ENCODE results near the gene SPPL2A. TPM values are rescaled to one million over a fixed set of nuclear protein-coding genes. Genes with fewer than 3 reads are reported as not detected.

SPPL2A gene
- polyA plus RNA-seq, 4 donors = 43.2 to 62.3 (median 52.6) TPM

- peak overlapping the region; percentile 89 to 97 (median 90) for H3K27ac ChIP-seq (ENCODE audit: low read depth in 1 of 3, low read length in 2 of 3)
- 1% methylated on average over 15 of the region's 15 CpGs for WGBS, 3 donors
- H3K4me1 ChIP-seq (ENCODE audit: control insufficient read depth in 3 of 3, insufficient read depth in 2 of 3, low read depth in 1 of 3, low read length in 2 of 3) = peaks cover 0 to 5% (median 0%) of the 10 kb centered on the region in 3 donors
- no peaks in the 10 kb centered on the region for H3K27me3 ChIP-seq (ENCODE audit: control insufficient read depth in 3 of 3, insufficient read depth in 3 of 3, low read length in 3 of 3)
- peak overlapping the region; percentile 78 to 93 (median 93) for H3K4me3 ChIP-seq (ENCODE audit: low read depth in 1 of 3, low read length in 3 of 3)
- FAIRE-seq (no peak), DNase-seq (peak; percentile 46)
- H3K36me3 ChIP-seq (ENCODE audit: control insufficient read depth in 3 of 3, insufficient read depth in 2 of 3, low read depth in 1 of 3, low read length in 3 of 3) = peaks cover 0 to 5% (median 0%) of the 10 kb centered on the region in 3 donors
- H3K9me3 ChIP-seq (ENCODE audit: control insufficient read depth in 2 of 2, insufficient read depth in 1 of 2, low read depth in 1 of 2, low read length in 1 of 2) = no peaks in the 10 kb centered on the region
Measured at GRCh38 chr15:50764461-50765194, 878 bp downstream of the SPPL2A start.

DNA sequence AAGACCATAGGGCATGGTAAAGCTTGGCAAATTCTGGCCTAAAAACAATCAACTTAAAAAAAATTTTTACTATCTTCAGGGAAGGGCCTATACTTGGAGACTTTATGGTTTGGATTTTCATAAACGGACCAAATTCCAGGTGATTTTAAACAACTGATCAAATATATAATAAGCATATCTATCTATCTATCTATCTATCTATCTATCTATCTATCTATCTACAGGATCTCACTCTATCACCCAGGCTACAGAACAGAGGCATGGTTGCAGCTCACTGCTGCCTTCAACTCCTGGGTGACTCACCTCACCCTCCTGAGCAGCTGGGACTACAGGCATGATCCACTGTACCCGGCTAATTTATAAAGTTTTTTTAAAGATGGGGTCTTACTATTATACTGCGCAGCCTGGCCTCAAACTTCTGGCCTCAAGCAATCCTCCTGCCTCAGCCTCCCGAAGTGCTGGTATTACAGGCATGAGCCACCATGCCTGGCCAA, 6.7 kb downstream of the SPPL2A start:
- Histone ChIP-seq H3K9me3 (ENCODE audit: control insufficient read depth in 2 of 2, insufficient read depth in 1 of 2, low read depth in 1 of 2, low read length in 1 of 2) (no peaks in the 10 kb centered on the region), H3K27ac (ENCODE audit: low read depth in 1 of 3, low read length in 2 of 3) (no peak overlapping the region), H3K4me1 (ENCODE audit: control insufficient read depth in 3 of 3, insufficient read depth in 2 of 3, low read depth in 1 of 3, low read length in 2 of 3) (no peaks in the 10 kb centered on the region), H3K4me3 (ENCODE audit: low read depth in 1 of 3, low read length in 3 of 3) (no peak overlapping the region), H3K36me3 (ENCODE audit: control insufficient read depth in 3 of 3, insufficient read depth in 2 of 3, low read depth in 1 of 3, low read length in 3 of 3) (peaks cover 0 to 7% (median 0%) of the 10 kb centered on the region in 3 donors), H3K27me3 (ENCODE audit: control insufficient read depth in 3 of 3, insufficient read depth in 3 of 3, low read length in 3 of 3) (no peaks in the 10 kb centered on the region)
- FAIRE-seq = no peak
- no peak for DNase-seq
- WGBS, 3 donors = 97 to 100% (median 98%) methylated on average over 4 of the region's 4 CpGs

GRCh38 chr15:50753463-50753862, 12.0 kb downstream of the SPPL2A start:
- H3K9me3 ChIP-seq (ENCODE audit: control insufficient read depth in 2 of 2, insufficient read depth in 1 of 2, low read depth in 1 of 2, low read length in 1 of 2) = no peaks in the 10 kb centered on the region
- H3K27ac ChIP-seq (ENCODE audit: low read depth in 1 of 3, low read length in 2 of 3) = no peak overlapping the region
- H3K27me3 ChIP-seq (ENCODE audit: control insufficient read depth in 3 of 3, insufficient read depth in 3 of 3, low read length in 3 of 3) = no peaks in the 10 kb centered on the region
- FAIRE-seq (no peak), DNase-seq (no peak)
- no peaks in the 10 kb centered on the region for H3K4me1 ChIP-seq (ENCODE audit: control insufficient read depth in 3 of 3, insufficient read depth in 2 of 3, low read depth in 1 of 3, low read length in 2 of 3)
- H3K36me3 ChIP-seq (ENCODE audit: control insufficient read depth in 3 of 3, insufficient read depth in 2 of 3, low read depth in 1 of 3, low read length in 3 of 3) = peaks cover 2 to 4% (median 4%) of the 10 kb centered on the region in 3 donors
- 75 to 88% (median 88%) methylated on average over 1 of the region's 1 CpG for WGBS, 3 donors
- no peak overlapping the region for H3K4me3 ChIP-seq (ENCODE audit: low read depth in 1 of 3, low read length in 3 of 3)

DNA sequence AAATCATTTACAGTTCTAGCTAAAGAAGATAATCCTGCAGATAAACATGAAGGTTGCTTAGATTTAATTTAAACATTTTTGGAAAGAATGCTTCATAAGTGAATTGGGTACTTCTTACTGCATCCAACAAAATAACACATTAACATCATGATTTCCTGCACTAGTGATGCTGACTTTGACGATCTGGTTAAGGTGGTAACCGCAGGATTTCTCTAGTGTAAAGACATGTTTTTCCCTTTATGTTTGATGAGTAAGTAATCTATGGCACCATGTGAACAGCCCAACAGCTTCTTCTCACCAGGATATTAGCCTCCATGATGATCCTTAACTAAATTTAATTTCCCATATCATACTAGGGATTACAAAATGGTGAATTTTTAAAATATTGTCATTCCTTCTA, 14.1 kb downstream of the SPPL2A start:
- Histone ChIP-seq H3K4me1 (ENCODE audit: control insufficient read depth in 3 of 3, insufficient read depth in 2 of 3, low read depth in 1 of 3, low read length in 2 of 3) (no peaks in the 10 kb centered on the region), H3K9me3 (ENCODE audit: control insufficient read depth in 2 of 2, insufficient read depth in 1 of 2, low read depth in 1 of 2, low read length in 1 of 2) (no peaks in the 10 kb centered on the region), H3K36me3 (ENCODE audit: control insufficient read depth in 3 of 3, insufficient read depth in 2 of 3, low read depth in 1 of 3, low read length in 3 of 3) (peaks cover 2 to 7% (median 6%) of the 10 kb centered on the region in 3 donors), H3K27me3 (ENCODE audit: control insufficient read depth in 3 of 3, insufficient read depth in 3 of 3, low read length in 3 of 3) (no peaks in the 10 kb centered on the region), H3K27ac (ENCODE audit: low read depth in 1 of 3, low read length in 2 of 3) (no peak overlapping the region), H3K4me3 (ENCODE audit: low read depth in 1 of 3, low read length in 3 of 3) (no peak overlapping the region)
- DNase-seq (no peak), FAIRE-seq (no peak)
- WGBS, 3 donors = 80 to 89% (median 82%) methylated on average over 2 of the region's 2 CpGs

GRCh38 chr15:50750227-50750705, 15.2 kb downstream of the SPPL2A start:
- Histone ChIP-seq H3K27ac (ENCODE audit: low read depth in 1 of 3, low read length in 2 of 3) (no peak overlapping the region), H3K4me1 (ENCODE audit: control insufficient read depth in 3 of 3, insufficient read depth in 2 of 3, low read depth in 1 of 3, low read length in 2 of 3) (no peaks in the 10 kb centered on the region), H3K27me3 (ENCODE audit: control insufficient read depth in 3 of 3, insufficient read depth in 3 of 3, low read length in 3 of 3) (no peaks in the 10 kb centered on the region), H3K36me3 (ENCODE audit: control insufficient read depth in 3 of 3, insufficient read depth in 2 of 3, low read depth in 1 of 3, low read length in 3 of 3) (peaks cover 2 to 17% (median 11%) of the 10 kb centered on the region in 3 donors), H3K4me3 (ENCODE audit: low read depth in 1 of 3, low read length in 3 of 3) (no peak overlapping the region), H3K9me3 (ENCODE audit: control insufficient read depth in 2 of 2, insufficient read depth in 1 of 2, low read depth in 1 of 2, low read length in 1 of 2) (no peaks in the 10 kb centered on the region)
- DNase-seq (no peak), FAIRE-seq (no peak)
- WGBS, 3 donors = 77 to 93% (median 84%) methylated on average over 6 of the region's 6 CpGs

GRCh38 chr15:50747523-50747922, 18.0 kb downstream of the SPPL2A start:
- 89 to 91% (median 91%) methylated on average over 2 of the region's 2 CpGs for WGBS, 3 donors
- H3K9me3 ChIP-seq (ENCODE audit: control insufficient read depth in 2 of 2, insufficient read depth in 1 of 2, low read depth in 1 of 2, low read length in 1 of 2) = no peaks in the 10 kb centered on the region
- FAIRE-seq = no peak
- no peaks in the 10 kb centered on the region for H3K4me1 ChIP-seq (ENCODE audit: control insufficient read depth in 3 of 3, insufficient read depth in 2 of 3, low read depth in 1 of 3, low read length in 2 of 3)
- no peak for DNase-seq
- H3K27ac ChIP-seq (ENCODE audit: low read depth in 1 of 3, low read length in 2 of 3) = no peak overlapping the region
- H3K27me3 ChIP-seq (ENCODE audit: control insufficient read depth in 3 of 3, insufficient read depth in 3 of 3, low read length in 3 of 3) = no peaks in the 10 kb centered on the region
- no peak overlapping the region for H3K4me3 ChIP-seq (ENCODE audit: low read depth in 1 of 3, low read length in 3 of 3)
- peaks cover 2 to 27% (median 14%) of the 10 kb centered on the region in 3 donors for H3K36me3 ChIP-seq (ENCODE audit: control insufficient read depth in 3 of 3, insufficient read depth in 2 of 3, low read depth in 1 of 3, low read length in 3 of 3)

- FAIRE-seq (no peak), DNase-seq (no peak)
- 87 to 100% (median 92%) methylated on average over 1 of the region's 1 CpG for WGBS, 3 donors
- no peak overlapping the region for H3K4me3 ChIP-seq (ENCODE audit: low read depth in 1 of 3, low read length in 3 of 3)
- peaks cover 2 to 39% (median 12%) of the 10 kb centered on the region in 3 donors for H3K36me3 ChIP-seq (ENCODE audit: control insufficient read depth in 3 of 3, insufficient read depth in 2 of 3, low read depth in 1 of 3, low read length in 3 of 3)
- no peak overlapping the region for H3K27ac ChIP-seq (ENCODE audit: low read depth in 1 of 3, low read length in 2 of 3)
- H3K4me1 ChIP-seq (ENCODE audit: control insufficient read depth in 3 of 3, insufficient read depth in 2 of 3, low read depth in 1 of 3, low read length in 2 of 3) = no peaks in the 10 kb centered on the region
- H3K27me3 ChIP-seq (ENCODE audit: control insufficient read depth in 3 of 3, insufficient read depth in 3 of 3, low read length in 3 of 3) = no peaks in the 10 kb centered on the region
- H3K9me3 ChIP-seq (ENCODE audit: control insufficient read depth in 2 of 2, insufficient read depth in 1 of 2, low read depth in 1 of 2, low read length in 1 of 2) = no peaks in the 10 kb centered on the region
Measured at GRCh38 chr15:50744601-50745000, 20.9 kb downstream of the SPPL2A start.

DNA sequence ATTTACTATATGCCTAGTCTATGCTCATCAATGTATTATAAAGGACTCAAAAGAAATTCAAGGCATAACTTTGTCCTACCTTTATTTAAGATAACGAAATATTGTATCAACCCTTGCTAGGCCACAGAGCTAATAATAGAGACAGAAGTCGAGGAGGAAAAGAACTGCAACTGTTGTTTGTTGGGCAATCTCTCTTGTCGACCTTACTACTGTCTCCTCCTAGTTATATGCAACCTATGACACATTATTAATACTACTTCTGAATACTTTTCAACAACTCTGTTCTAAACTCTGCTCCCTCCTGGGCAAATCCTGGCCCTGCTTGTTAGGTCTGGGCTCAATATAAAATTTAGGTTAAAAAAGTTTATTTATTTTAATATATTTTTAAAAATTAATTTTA, 24.6 kb downstream of the SPPL2A start:
- no peak overlapping the region for H3K4me3 ChIP-seq (ENCODE audit: low read depth in 1 of 3, low read length in 3 of 3)
- H3K4me1 ChIP-seq (ENCODE audit: control insufficient read depth in 3 of 3, insufficient read depth in 2 of 3, low read depth in 1 of 3, low read length in 2 of 3) = no peaks in the 10 kb centered on the region
- WGBS, 3 donors = 87 to 92% (median 87%) methylated on average over 3 of the region's 3 CpGs
- peaks cover 3 to 49% (median 12%) of the 10 kb centered on the region in 3 donors for H3K36me3 ChIP-seq (ENCODE audit: control insufficient read depth in 3 of 3, insufficient read depth in 2 of 3, low read depth in 1 of 3, low read length in 3 of 3)
- DNase-seq = no peak
- no peaks in the 10 kb centered on the region for H3K9me3 ChIP-seq (ENCODE audit: control insufficient read depth in 2 of 2, insufficient read depth in 1 of 2, low read depth in 1 of 2, low read length in 1 of 2)
- no peak for FAIRE-seq
- no peaks in the 10 kb centered on the region for H3K27me3 ChIP-seq (ENCODE audit: control insufficient read depth in 3 of 3, insufficient read depth in 3 of 3, low read length in 3 of 3)
- no peak overlapping the region for H3K27ac ChIP-seq (ENCODE audit: low read depth in 1 of 3, low read length in 2 of 3)

All from small intestine (tissue), 7 donors.